Smooth muscle cell (in vitro differentiated cells): ENCODE results near the gene THSD4. TPM values are rescaled to one million over a fixed set of nuclear protein-coding genes. Genes with fewer than 3 reads are reported as not detected.

Source experiments
- DNase-seq: peaks from one replicate; lab custom pipeline; 2025; ENCODE audit not compliant: unreplicated experiment; lab: John Stamatoyannopoulos, UW
- H2AFZ ChIP-seq: fragments of 200-600 bp; sonication (generic); 2 replicates; pipeline ENCODE4 v1.6.0; 2016; ENCODE audit warnings: antibody characterized with exemption, low read depth, mild to moderate bottlenecking
- H3F3A ChIP-seq: fragments of 200-600 bp; sonication (generic); 2 replicates; pipeline ENCODE4 v1.6.0; 2017; ENCODE audit warnings: antibody characterized with exemption, low read depth
- H3K27ac ChIP-seq: fragments of 200-600 bp; sonication (generic); 2 replicates; pipeline ENCODE4 v1.5.1; 2016; ENCODE audit warnings: low read depth, mild to moderate bottlenecking
- H3K27me3 ChIP-seq: fragments of 200-600 bp; sonication (generic); 2 replicates; pipeline ENCODE4 v1.6.1; 2016; ENCODE audit warnings: low read depth, mild to moderate bottlenecking
- H3K36me3 ChIP-seq: fragments of 200-600 bp; sonication (generic); 2 replicates; pipeline ENCODE4 v1.5.1; 2016; ENCODE audit warnings: low read depth
- H3K4me1 ChIP-seq: fragments of 200-600 bp; sonication (generic); 2 replicates; pipeline ENCODE4 v1.5.1; 2016; ENCODE audit warnings: low read depth
- H3K4me2 ChIP-seq: fragments of 200-600 bp; sonication (generic); 2 replicates; pipeline ENCODE4 v1.6.0; 2016; ENCODE audit warnings: mild to moderate bottlenecking
- H3K4me3 ChIP-seq: fragments of 200-600 bp; sonication (generic); 2 replicates; pipeline ENCODE4 v1.5.1; 2016; ENCODE audit warnings: mild to moderate bottlenecking
- H3K79me2 ChIP-seq: fragments of 200-600 bp; sonication (generic); 2 replicates; pipeline ENCODE4 v1.6.0; 2016; ENCODE audit warnings: low read depth, mild to moderate bottlenecking
- H3K9ac ChIP-seq: fragments of 200-600 bp; sonication (generic); 2 replicates; pipeline ENCODE4 v1.6.0; 2016; ENCODE audit warnings: low read depth
- H3K9me3 ChIP-seq: fragments of 200-600 bp; sonication (generic); replicated peaks from 2 replicates; pipeline ENCODE4 v1.5.1; 2016; ENCODE audit warnings: low read depth
- H4K20me1 ChIP-seq: fragments of 200-600 bp; sonication (generic); 2 replicates; pipeline ENCODE4 v1.6.0; 2016; ENCODE audit warnings: low read depth
- WGBS: methylation state at CpG from one replicate; pipeline ENCODE4 v1.1.7; 2016; ENCODE audit warnings: low lambda C conversion rate; 5-methylcytosine and 5-hydroxymethylcytosine counted together
- polyA plus RNA-seq: library from polyadenylated mRNA; unstranded; fragments of >200 nt; fragmentation: Nextera tagmentation; extraction: Ambion mirVana; gene quantifications from 2 replicates; pipeline ENCODE4 v1.2.1, GENCODE V29; 2016
- total RNA-seq: library from RNA; depleted of rRNA; stranded (reverse); fragments of >200 nt; gene quantifications from 2 replicates; pipeline ENCODE4 v1.2.3, GENCODE V29; 2014
- TF ChIP-seq, protein P1 (sequence below): fragments of 200-600 bp; sonication (generic); IDR thresholded peaks from 2 replicates; pipeline ENCODE4 v1.5.1; 2017; ENCODE audit warnings: borderline replicate concordance, mild to moderate bottlenecking, antibody characterized with exemption; ENCODE audit not compliant: insufficient read depth, poor library complexity, severe bottlenecking

Gene THSD4
- total and polyA plus RNA-seq, 2 experiments from 2014 or later = 2.5 to 4.1 TPM

DNA sequence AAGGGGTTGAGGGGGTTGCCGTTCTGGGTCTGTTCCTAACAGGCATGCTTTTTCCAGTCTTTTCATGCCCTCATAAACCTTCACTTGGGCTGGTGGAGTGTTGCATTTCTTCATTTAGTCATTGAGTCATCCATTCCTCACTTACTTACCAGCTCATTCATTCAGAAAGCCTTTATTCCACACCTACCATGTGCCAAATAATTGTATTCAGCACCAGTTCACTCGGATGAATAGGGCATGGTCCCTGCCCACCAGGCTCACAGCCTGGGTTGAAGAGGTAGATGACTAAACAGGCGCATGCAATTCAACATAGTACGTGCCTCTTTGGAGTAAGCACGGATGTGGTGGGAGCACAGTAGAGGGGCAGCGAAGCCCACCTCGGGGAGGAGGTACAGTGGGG lies 35.1 kb upstream of the THSD4 start:
- Histone ChIP-seq H3K9ac (no peak overlapping the region), H3K9me3 (no peaks in the 10 kb centered on the region), H3K79me2 (no peaks in the 10 kb centered on the region), H4K20me1 (no peaks in the 10 kb centered on the region), H3F3A (peaks cover 4% of the 10 kb centered on the region), H3K4me2 (peak overlapping the region; percentile 73), H3K27me3 (no peaks in the 10 kb centered on the region), H2AFZ (no peak overlapping the region), H3K4me3 (no peak overlapping the region), H3K27ac (peak overlapping the region; percentile 82), H3K4me1 (peaks cover 11% of the 10 kb centered on the region), H3K36me3 (no peaks in the 10 kb centered on the region)
- WGBS = 89% methylated on average over 7 of the region's 7 CpGs
- TF ChIP-seq, protein P1, sequence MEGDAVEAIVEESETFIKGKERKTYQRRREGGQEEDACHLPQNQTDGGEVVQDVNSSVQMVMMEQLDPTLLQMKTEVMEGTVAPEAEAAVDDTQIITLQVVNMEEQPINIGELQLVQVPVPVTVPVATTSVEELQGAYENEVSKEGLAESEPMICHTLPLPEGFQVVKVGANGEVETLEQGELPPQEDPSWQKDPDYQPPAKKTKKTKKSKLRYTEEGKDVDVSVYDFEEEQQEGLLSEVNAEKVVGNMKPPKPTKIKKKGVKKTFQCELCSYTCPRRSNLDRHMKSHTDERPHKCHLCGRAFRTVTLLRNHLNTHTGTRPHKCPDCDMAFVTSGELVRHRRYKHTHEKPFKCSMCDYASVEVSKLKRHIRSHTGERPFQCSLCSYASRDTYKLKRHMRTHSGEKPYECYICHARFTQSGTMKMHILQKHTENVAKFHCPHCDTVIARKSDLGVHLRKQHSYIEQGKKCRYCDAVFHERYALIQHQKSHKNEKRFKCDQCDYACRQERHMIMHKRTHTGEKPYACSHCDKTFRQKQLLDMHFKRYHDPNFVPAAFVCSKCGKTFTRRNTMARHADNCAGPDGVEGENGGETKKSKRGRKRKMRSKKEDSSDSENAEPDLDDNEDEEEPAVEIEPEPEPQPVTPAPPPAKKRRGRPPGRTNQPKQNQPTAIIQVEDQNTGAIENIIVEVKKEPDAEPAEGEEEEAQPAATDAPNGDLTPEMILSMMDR = no peak
- no peak for DNase-seq

GRCh38 chr15:71080705-71081104 lies 34.6 kb upstream of the THSD4 start:
- TF ChIP-seq, protein P1 = no peak
- peaks cover 4% of the 10 kb centered on the region for H3F3A ChIP-seq
- peaks cover 11% of the 10 kb centered on the region for H3K4me1 ChIP-seq
- H3K4me3 ChIP-seq = no peak overlapping the region
- no peak overlapping the region for H3K9ac ChIP-seq
- no peaks in the 10 kb centered on the region for H3K36me3 ChIP-seq
- WGBS = 20% methylated on average over 1 of the region's 1 CpG
- no peak overlapping the region for H3K4me2 ChIP-seq
- H3K9me3 ChIP-seq = no peaks in the 10 kb centered on the region
- peak overlapping the region; percentile 82 for H3K27ac ChIP-seq
- no peak for DNase-seq
- no peaks in the 10 kb centered on the region for H4K20me1 ChIP-seq
- no peaks in the 10 kb centered on the region for H3K79me2 ChIP-seq
- H3K27me3 ChIP-seq = no peaks in the 10 kb centered on the region
- no peak overlapping the region for H2AFZ ChIP-seq

GRCh38 chr15:71082803-71083202 lies 32.5 kb upstream of the THSD4 start:
- H3K27ac ChIP-seq = peak overlapping the region; percentile 87
- H3K79me2 ChIP-seq = no peaks in the 10 kb centered on the region
- DNase-seq = no peak
- H3K36me3 ChIP-seq = no peaks in the 10 kb centered on the region
- H3K4me1 ChIP-seq = peaks cover 11% of the 10 kb centered on the region
- no peak overlapping the region for H3K4me3 ChIP-seq
- peaks cover 4% of the 10 kb centered on the region for H3F3A ChIP-seq
- H3K4me2 ChIP-seq = peak overlapping the region; percentile 63
- H4K20me1 ChIP-seq = no peaks in the 10 kb centered on the region
- 70% methylated on average over 5 of the region's 5 CpGs for WGBS
- peak overlapping the region; percentile 61 for H2AFZ ChIP-seq
- peak overlapping the region; percentile 35 for H3K9ac ChIP-seq
- TF ChIP-seq, protein P1 = no peak
- H3K27me3 ChIP-seq = no peaks in the 10 kb centered on the region
- no peaks in the 10 kb centered on the region for H3K9me3 ChIP-seq

GRCh38 chr15:71083349-71083748 lies 31.9 kb upstream of the THSD4 start:
- no peaks in the 10 kb centered on the region for H3K36me3 ChIP-seq
- TF ChIP-seq, protein P1 = no peak
- H3K4me2 ChIP-seq = no peak overlapping the region
- H3K9me3 ChIP-seq = no peaks in the 10 kb centered on the region
- peaks cover 4% of the 10 kb centered on the region for H3F3A ChIP-seq
- H3K4me1 ChIP-seq = peaks cover 11% of the 10 kb centered on the region
- no peaks in the 10 kb centered on the region for H3K27me3 ChIP-seq
- 28% methylated on average over 5 of the region's 5 CpGs for WGBS
- H2AFZ ChIP-seq = no peak overlapping the region
- DNase-seq = no peak
- no peaks in the 10 kb centered on the region for H4K20me1 ChIP-seq
- no peak overlapping the region for H3K4me3 ChIP-seq
- H3K27ac ChIP-seq = peak overlapping the region; percentile 87
- H3K79me2 ChIP-seq = no peaks in the 10 kb centered on the region
- no peak overlapping the region for H3K9ac ChIP-seq
